ENCODE results near the gene BCL11B. TPM values are rescaled to one million over a fixed set of nuclear protein-coding genes. Genes with fewer than 3 reads are reported as not detected.
A peak's percentile ranks its signal among the peaks of the same experiment; 100 is the strongest.

Gene BCL11B
- total RNA-seq, 4 donors from 2014 or later: 39.1 to 74.3 (median 51.7) TPM

- TF ChIP-seq CTCF (IDR thresholded peaks at IDR 0.05): no peak
- TF ChIP-seq POLR2A (IDR thresholded peaks at IDR 0.05): no peak
- no peak for DNase-seq (ENCODE audit: low spot score in 2 of 2)
- intact Hi-C loops (cut with DNase I; ENCODE audit: low total_unique reads): loop anchor here (10.0 kb wide), 1 partner anchor 1133 kb away; no protein-coding TSS in a partner anchor
- H3K4me3 ChIP-seq (ENCODE audit: low read depth, poor library complexity, severe bottlenecking): no peak overlapping the region
- WGBS, 2 donors: 25 to 34% methylated on average over 4 of the region's 4 CpGs
Measured at GRCh38 chr14:99267381-99267780, 4.6 kb downstream of the BCL11B start.

GRCh38 chr14:99266181-99267178 is 5.5 kb downstream of the BCL11B start:
- peak; percentile 84 to 97 for DNase-seq (ENCODE audit: low spot score in 2 of 2)
- H3K4me3 ChIP-seq (ENCODE audit: low read depth, poor library complexity, severe bottlenecking): no peak overlapping the region

DNA sequence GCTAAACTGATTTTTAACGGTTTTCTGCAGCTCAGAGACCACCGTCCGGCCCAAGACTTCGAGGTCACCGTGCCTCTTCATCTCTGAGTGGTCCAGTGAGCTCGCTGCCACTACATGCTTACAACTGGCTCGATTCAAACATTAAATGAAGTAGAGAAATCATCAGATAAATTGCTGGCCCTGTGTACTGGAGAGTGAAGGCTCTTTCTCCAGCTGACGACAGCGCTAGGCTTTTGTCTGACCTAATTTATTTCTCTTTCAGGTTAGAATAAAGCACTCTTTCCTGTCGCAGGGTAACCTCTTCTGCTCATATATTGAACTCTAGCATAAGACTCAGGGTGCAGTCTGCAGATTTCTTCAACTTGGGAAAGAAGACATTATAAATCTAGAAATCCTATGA is 6.4 kb downstream of the BCL11B start:
- no peak overlapping the region for H3K4me3 ChIP-seq (ENCODE audit: low read depth, poor library complexity, severe bottlenecking)
- WGBS, 2 donors: 34 to 40% methylated on average over 10 of the region's 10 CpGs
- DNase-seq (ENCODE audit: low spot score in 2 of 2): no peak
- intact Hi-C loops (cut with DNase I; ENCODE audit: low total_unique reads): loop anchor here (10.0 kb wide), 1 partner anchor 1131 kb away; no protein-coding TSS in a partner anchor
- no peak for TF ChIP-seq POLR2A (IDR thresholded peaks at IDR 0.05)
- TF ChIP-seq CTCF (IDR thresholded peaks at IDR 0.05): no peak

More at GRCh38 chr14:99266181-99267178, 5.5 kb downstream of the BCL11B start:
- TF ChIP-seq POLR2A (IDR thresholded peaks at IDR 0.05) (no peak), CTCF (IDR thresholded peaks at IDR 0.05) (peak in 1 of 3 donors; percentile 85)
- 10% methylated on average over 31 of the region's 31 CpGs for WGBS, 2 donors
- intact Hi-C loops (cut with DNase I; ENCODE audit: low total_unique reads): loop anchor here (10.0 kb wide), 1 partner anchor 1132 kb away; no protein-coding TSS in a partner anchor

GRCh38 chr14:99264691-99265450 is 7.1 kb downstream of the BCL11B start:
- no peak overlapping the region for H3K4me3 ChIP-seq (ENCODE audit: low read depth, poor library complexity, severe bottlenecking)
- intact Hi-C loops (cut with DNase I; ENCODE audit: low total_unique reads): loop anchor here (10.0 kb wide), 1 partner anchor 1130 kb away; no protein-coding TSS in a partner anchor
- 31 to 33% methylated on average over 17 of the region's 17 CpGs for WGBS, 2 donors
- peak in 1 of 2 donors; percentile 88 for DNase-seq (ENCODE audit: low spot score in 2 of 2)
- TF ChIP-seq CTCF (IDR thresholded peaks at IDR 0.05): no peak
- TF ChIP-seq POLR2A (IDR thresholded peaks at IDR 0.05): no peak

DNA sequence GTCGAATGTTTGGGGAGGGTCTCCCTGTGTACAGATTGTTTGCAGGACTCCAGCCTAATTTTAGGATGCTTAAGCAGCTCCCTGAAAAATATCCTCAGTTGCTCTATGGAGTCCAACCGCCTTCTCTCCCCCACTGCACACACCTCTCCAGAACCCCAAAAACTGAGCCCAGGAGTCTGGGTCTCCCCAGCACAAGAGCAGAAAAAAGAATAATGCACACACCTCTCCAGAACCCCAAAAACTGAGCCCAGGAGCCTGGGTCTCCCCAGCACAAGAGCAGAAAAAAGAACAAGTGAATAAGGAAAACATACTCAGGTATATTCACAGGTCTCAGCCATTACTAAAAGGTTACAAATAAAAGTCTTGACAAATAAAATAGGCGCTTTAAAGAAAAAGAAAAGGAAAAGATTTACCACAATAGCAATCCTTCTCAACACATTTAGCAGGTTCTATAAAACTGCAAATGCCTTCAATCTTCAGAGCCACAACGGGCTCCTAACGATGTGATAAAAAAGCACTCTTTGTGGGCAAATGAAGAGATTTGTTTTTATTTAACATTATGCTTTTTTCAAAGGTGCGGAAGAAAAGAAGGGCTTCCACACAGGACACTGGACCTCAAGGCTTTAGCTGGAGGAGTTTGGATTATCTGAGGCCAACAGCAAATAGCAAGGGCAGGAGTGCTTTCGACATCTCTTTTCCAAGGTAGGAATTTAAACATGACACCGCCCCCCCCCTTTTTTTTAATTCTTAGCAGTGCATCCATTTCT is 8.2 kb downstream of the BCL11B start:
- DNase-seq (ENCODE audit: low spot score in 2 of 2): peak in 1 of 2 donors; percentile 53
- intact Hi-C loops (cut with DNase I; ENCODE audit: low total_unique reads): loop anchor here (10.0 kb wide), 1 partner anchor 1129 kb away; no protein-coding TSS in a partner anchor
- H3K4me3 ChIP-seq (ENCODE audit: low read depth, poor library complexity, severe bottlenecking): no peak overlapping the region
- 41% methylated on average over 8 of the region's 8 CpGs for WGBS, 2 donors
- no peak for TF ChIP-seq POLR2A (IDR thresholded peaks at IDR 0.05)
- TF ChIP-seq CTCF (IDR thresholded peaks at IDR 0.05): no peak
